ENCODE results near the gene TPR.

Gene TPR

DNA sequence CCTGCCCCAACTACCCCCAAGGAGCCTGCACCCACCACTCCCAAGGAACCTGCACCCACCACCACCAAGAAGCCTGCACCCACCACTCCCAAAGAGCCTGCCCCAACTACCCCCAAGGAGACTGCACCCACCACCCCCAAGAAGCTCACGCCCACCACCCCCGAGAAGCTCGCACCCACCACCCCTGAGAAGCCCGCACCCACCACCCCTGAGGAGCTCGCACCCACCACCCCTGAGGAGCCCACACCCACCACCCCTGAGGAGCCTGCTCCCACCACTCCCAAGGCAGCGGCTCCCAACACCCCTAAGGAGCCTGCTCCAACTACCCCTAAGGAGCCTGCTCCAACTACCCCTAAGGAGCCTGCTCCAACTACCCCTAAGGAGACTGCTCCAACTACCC lies 67.6 kb downstream of the TPR start:
- Mint-ChIP-seq H3K9me3 (peaks cover 5% of the 10 kb centered on the region), H3K4me3 (no peak overlapping the region), H3K4me1 (ENCODE audit: low read depth) (peaks cover 33% of the 10 kb centered on the region), H3K36me3 (ENCODE audit: low read depth) (peaks cover 22% of the 10 kb centered on the region), H3K27ac (peak overlapping the region; percentile 19), H3K27me3 (ENCODE audit: low read depth) (no peaks in the 10 kb centered on the region)

DNA sequence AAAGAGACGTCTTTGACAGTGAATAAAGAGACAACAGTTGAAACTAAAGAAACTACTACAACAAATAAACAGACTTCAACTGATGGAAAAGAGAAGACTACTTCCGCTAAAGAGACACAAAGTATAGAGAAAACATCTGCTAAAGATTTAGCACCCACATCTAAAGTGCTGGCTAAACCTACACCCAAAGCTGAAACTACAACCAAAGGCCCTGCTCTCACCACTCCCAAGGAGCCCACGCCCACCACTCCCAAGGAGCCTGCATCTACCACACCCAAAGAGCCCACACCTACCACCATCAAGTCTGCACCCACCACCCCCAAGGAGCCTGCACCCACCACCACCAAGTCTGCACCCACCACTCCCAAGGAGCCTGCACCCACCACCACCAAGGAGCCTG lies 68.5 kb downstream of the TPR start:
- Mint-ChIP-seq H3K4me3 (peak overlapping the region; percentile 68), H3K27ac (peak overlapping the region; percentile 94), H3K9me3 (peaks cover 5% of the 10 kb centered on the region), H3K4me1 (ENCODE audit: low read depth) (peaks cover 43% of the 10 kb centered on the region), H3K27me3 (ENCODE audit: low read depth) (no peaks in the 10 kb centered on the region), H3K36me3 (ENCODE audit: low read depth) (peaks cover 22% of the 10 kb centered on the region)

DNA sequence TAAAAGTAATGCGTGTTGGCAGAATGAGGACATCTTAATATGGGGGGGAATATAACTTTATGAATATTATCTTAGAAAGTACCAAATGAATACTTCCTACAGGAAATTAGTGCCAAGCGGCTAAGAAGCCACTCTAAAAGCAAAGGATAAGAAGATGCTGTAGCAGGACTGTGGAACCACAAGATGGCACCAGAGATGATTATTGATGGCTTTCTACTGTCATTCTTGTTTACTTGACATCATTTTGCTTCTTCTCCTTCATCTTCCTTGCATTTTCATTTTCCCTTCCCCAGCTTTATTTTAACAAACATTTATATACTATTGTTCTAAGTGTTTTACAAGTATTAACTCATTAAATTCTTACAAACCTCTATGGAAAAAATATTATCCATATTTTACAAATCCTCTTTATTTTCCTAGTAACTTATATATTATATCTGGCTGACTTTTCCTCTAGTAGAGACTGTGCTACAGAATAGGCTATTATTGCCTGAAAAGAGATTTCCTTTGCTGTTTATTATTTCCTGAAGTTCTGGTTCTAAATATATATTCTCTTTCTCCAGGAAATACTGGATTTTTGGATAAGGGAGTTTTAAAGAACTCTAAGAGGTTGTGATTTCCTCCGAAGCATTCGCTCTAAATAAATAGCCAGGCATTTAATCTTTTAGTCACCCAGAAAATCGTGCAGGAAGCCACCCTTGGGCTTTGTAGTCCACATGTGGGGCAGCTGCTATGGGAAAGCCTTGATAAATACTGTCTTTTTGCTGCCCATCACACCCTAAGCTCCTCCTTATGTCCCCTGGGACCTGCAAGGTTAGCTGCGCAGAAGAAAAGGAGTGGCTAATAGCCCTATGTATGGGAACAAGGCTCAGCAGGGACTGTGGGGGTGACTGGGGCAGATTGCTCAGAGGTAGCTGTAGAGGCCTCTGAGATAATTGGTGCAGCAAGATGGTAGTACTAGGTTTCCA lies 69.8 kb downstream of the TPR start:
- H3K4me3 Mint-ChIP-seq: peak overlapping the region; percentile 53
- peaks cover 47% of the 10 kb centered on the region for H3K4me1 Mint-ChIP-seq (ENCODE audit: low read depth)
- no peaks in the 10 kb centered on the region for H3K27me3 Mint-ChIP-seq (ENCODE audit: low read depth)
- H3K9me3 Mint-ChIP-seq: peaks cover 5% of the 10 kb centered on the region
- peaks cover 20% of the 10 kb centered on the region for H3K36me3 Mint-ChIP-seq (ENCODE audit: low read depth)
- H3K27ac Mint-ChIP-seq: peak overlapping the region; percentile 94

DNA sequence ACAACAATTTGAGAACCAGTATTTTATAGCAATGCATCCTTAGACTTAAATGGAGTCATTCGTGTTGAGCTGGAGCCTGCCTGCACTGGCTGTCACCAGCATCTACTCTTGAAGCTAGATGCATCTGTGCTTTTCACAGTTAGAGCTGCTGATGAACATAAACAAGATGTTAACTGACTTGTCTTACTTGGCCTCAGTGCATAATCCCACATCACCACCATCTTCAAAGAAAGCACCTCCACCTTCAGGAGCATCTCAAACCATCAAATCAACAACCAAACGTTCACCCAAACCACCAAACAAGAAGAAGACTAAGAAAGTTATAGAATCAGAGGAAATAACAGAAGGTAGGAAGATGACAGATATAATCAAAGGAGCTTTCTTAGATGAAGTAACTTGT lies 71.1 kb downstream of the TPR start:
- peak overlapping the region; percentile 44 for H3K4me3 Mint-ChIP-seq
- peaks cover 15% of the 10 kb centered on the region for H3K36me3 Mint-ChIP-seq (ENCODE audit: low read depth)
- H3K27me3 Mint-ChIP-seq (ENCODE audit: low read depth): no peaks in the 10 kb centered on the region
- H3K9me3 Mint-ChIP-seq: peaks cover 5% of the 10 kb centered on the region
- H3K4me1 Mint-ChIP-seq (ENCODE audit: low read depth): peaks cover 53% of the 10 kb centered on the region
- peak overlapping the region; percentile 89 for H3K27ac Mint-ChIP-seq

DNA sequence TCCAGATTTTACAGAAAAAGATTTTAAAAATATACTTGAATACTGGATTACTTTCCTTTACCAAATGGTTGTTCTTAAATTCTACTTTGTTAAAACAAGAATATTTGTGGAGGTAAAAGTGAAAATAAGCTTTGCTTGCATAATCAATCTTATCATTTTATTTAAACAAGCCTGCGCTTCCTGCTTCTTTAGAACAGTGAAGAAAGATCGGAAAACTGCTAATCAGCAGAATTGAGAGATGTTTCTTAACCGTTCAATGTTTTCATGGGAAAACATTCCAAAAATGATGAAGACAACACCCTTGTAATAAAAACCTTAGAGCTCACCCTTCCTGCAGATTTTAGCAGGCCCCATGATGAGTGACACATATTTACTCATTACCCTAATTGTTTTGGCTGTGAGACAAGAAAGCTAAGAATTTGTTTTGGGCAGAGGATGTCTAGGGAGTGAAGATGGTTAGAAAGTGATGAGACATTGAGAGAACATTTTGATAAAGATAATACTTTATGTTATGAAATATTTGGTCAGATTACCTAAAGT lies 72.6 kb downstream of the TPR start:
- H3K4me1 Mint-ChIP-seq (ENCODE audit: low read depth): peaks cover 58% of the 10 kb centered on the region
- H3K9me3 Mint-ChIP-seq: peaks cover 5% of the 10 kb centered on the region
- H3K27ac Mint-ChIP-seq: peak overlapping the region; percentile 91
- peaks cover 15% of the 10 kb centered on the region for H3K36me3 Mint-ChIP-seq (ENCODE audit: low read depth)
- peak overlapping the region; percentile 58 for H3K4me3 Mint-ChIP-seq
- H3K27me3 Mint-ChIP-seq (ENCODE audit: low read depth): no peaks in the 10 kb centered on the region

DNA sequence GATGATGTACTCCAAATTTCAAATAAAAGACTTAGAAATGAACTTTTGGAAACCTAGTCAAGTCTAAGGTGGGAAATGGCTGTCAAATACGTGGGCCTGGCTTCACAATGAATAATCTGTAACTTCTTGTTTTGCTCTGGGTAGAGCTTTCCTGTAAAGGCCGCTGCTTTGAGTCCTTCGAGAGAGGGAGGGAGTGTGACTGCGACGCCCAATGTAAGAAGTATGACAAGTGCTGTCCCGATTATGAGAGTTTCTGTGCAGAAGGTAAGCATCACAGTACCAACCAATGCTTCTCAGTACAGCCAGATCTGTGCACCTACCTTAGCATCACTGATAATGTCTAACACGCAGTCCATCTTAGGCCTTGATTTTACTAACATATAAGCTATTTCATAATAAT lies 73.6 kb downstream of the TPR start:
- H3K36me3 Mint-ChIP-seq (ENCODE audit: low read depth): peaks cover 13% of the 10 kb centered on the region
- H3K27me3 Mint-ChIP-seq (ENCODE audit: low read depth): no peaks in the 10 kb centered on the region
- H3K4me3 Mint-ChIP-seq: peak overlapping the region; percentile 58
- H3K9me3 Mint-ChIP-seq: peaks cover 3% of the 10 kb centered on the region
- peaks cover 57% of the 10 kb centered on the region for H3K4me1 Mint-ChIP-seq (ENCODE audit: low read depth)
- peak overlapping the region; percentile 91 for H3K27ac Mint-ChIP-seq

DNA sequence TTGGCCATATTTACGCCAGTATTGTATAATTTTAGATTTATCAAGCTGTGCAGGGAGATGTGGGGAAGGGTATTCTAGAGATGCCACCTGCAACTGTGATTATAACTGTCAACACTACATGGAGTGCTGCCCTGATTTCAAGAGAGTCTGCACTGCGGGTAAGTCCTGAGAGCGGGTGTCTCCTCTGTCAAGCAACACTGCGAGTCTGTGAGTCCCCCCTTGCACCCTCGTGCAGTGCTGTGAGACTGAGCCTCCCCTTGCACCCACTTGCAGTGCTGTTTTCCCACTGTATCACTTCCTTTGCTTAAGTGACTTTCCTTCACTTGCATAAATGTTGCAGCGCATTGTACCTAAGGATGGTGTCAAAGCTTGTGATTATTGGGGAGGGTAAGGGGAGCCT lies 75.0 kb downstream of the TPR start:
- Mint-ChIP-seq H3K27me3 (ENCODE audit: low read depth) (no peaks in the 10 kb centered on the region), H3K4me1 (ENCODE audit: low read depth) (peaks cover 55% of the 10 kb centered on the region), H3K27ac (peak overlapping the region; percentile 78), H3K36me3 (ENCODE audit: low read depth) (peaks cover 13% of the 10 kb centered on the region), H3K9me3 (no peaks in the 10 kb centered on the region), H3K4me3 (peak overlapping the region; percentile 66)

DNA sequence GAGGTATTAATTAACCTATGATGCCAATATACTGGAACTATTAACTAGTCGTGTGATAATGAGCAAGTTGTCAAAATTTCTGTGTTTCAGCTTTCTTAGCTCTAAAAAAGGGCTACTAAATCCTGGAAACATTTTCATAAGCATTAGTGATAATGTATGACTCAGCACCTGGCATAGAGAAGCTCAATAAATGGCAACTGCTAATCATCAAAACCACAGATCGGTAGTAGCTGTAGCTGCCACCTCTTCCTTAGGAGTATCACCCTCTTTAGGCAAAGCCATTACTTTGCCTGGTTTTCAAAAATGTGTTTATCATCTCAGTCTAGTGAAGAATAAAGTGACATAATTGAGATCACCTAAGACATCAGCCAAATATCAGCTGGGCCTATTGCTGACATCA lies 75.5 kb downstream of the TPR start:
- no peaks in the 10 kb centered on the region for H3K9me3 Mint-ChIP-seq
- peaks cover 9% of the 10 kb centered on the region for H3K36me3 Mint-ChIP-seq (ENCODE audit: low read depth)
- no peak overlapping the region for H3K4me3 Mint-ChIP-seq
- peak overlapping the region; percentile 78 for H3K27ac Mint-ChIP-seq
- peaks cover 51% of the 10 kb centered on the region for H3K4me1 Mint-ChIP-seq (ENCODE audit: low read depth)
- H3K27me3 Mint-ChIP-seq (ENCODE audit: low read depth): no peaks in the 10 kb centered on the region

DNA sequence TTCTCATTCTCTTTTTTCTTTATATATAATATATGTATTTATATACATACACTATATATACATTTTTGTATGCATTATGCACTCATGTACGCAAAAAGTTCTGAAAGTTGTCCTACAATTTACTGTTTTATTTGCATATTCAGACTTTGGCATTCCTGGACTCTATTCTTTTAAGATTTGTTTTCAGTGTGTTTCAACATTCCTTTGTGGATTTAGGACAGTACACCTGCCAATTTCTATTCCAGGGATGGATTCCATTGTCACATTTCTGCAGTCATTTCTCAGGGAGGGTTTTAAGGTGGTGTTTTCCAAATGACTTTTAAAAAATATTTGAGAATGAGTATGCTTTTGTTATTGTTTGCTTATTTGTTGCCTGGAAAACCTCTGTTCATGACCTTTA lies 76.2 kb downstream of the TPR start:
- H3K36me3 Mint-ChIP-seq (ENCODE audit: low read depth): peaks cover 9% of the 10 kb centered on the region
- no peaks in the 10 kb centered on the region for H3K27me3 Mint-ChIP-seq (ENCODE audit: low read depth)
- peak overlapping the region; percentile 21 for H3K4me3 Mint-ChIP-seq
- peaks cover 53% of the 10 kb centered on the region for H3K4me1 Mint-ChIP-seq (ENCODE audit: low read depth)
- peak overlapping the region; percentile 78 for H3K27ac Mint-ChIP-seq
- H3K9me3 Mint-ChIP-seq: no peaks in the 10 kb centered on the region

DNA sequence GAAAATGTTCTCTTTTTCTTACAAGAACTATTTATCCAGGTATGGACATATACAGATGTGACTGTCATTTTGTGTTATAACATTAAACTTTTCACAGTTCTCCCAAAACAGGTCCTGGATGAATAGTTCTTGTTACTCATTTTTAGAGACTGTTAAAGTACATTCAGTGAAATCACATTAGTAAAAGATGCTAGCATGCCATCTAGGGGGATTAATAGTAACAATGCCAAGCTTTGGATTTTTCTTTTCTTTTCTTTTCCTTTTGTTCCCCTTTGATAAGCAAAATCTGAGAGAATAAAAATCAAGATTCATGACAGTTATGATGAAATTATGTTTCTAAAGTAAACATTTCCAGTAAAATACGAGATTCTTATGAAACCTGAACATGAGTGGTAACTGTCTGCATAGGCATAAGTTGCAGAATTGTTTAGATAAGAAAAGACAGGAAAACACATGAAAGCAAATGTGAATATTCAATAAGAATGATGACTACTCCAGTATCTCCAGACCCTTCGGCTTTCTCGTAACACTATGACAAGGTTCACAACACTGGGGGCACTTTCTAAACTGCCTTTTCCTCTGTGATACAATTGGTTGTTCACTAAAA lies 77.5 kb downstream of the TPR start:
- no peaks in the 10 kb centered on the region for H3K27me3 Mint-ChIP-seq (ENCODE audit: low read depth)
- H3K4me1 Mint-ChIP-seq (ENCODE audit: low read depth): peaks cover 54% of the 10 kb centered on the region

DNA sequence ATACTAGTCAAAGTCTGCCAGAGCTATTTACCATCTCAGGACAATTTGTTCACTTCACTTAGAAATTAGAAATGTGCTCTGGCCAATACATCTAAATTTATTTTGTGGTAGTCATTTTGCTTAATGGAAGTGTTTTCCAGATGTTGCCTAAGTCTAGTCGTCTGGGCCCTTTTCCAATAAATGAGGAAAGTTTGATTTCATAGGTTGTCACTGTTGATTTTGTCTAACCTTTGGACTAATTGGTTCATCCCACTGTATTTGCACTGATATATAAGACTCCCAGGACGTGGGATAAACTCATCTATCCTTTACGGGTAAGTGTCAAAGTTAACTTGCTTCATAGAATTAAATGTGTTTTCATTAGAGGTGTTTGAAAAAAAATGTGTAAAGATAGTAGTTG lies 79.1 kb downstream of the TPR start, which contains the start of gene PRG4:
PRG4 (plus strand) TSS at position 300 of the 400 bp plus-strand sequence.
- Mint-ChIP-seq H3K27me3 (ENCODE audit: low read depth) (no peaks in the 10 kb centered on the region), H3K4me3 (peak within 1 kb of the TSS; percentile 69), H3K27ac (peak within 1 kb of the TSS; percentile 66), H3K4me1 (ENCODE audit: low read depth) (peaks cover 47% of the 10 kb centered on the region), H3K36me3 (ENCODE audit: low read depth) (peaks cover 3% of the 10 kb centered on the region), H3K9me3 (no peaks in the 10 kb centered on the region)

More for the DNA sequence above, 77.5 kb downstream of the TPR start:
- Mint-ChIP-seq H3K9me3 (no peaks in the 10 kb centered on the region), H3K27ac (peak overlapping the region; percentile 61), H3K36me3 (ENCODE audit: low read depth) (peaks cover 7% of the 10 kb centered on the region), H3K4me3 (peak overlapping the region; percentile 51)

DNA sequence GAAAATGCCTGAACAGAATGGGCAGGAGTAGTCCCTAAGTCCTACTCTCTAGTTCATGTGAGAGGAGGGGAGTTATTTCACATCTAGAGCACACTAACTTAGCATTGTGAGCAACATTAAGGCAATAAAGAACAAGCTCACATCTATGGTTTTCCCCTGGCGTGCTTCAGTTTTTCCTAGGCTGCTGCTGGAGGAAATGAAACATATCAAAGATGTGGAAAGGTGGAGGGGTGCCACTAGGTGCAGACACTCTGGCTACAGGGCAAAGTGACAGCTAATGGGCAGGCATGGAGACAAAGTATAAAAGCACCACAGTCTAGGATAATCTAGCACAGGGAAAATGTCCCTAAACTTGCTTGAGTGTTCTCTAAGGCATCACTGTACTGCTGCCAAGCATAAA lies 82.2 kb downstream of the TPR start:
- H3K36me3 Mint-ChIP-seq (ENCODE audit: low read depth): peaks cover 13% of the 10 kb centered on the region
- H3K27me3 Mint-ChIP-seq (ENCODE audit: low read depth): no peaks in the 10 kb centered on the region
- peaks cover 61% of the 10 kb centered on the region for H3K4me1 Mint-ChIP-seq (ENCODE audit: low read depth)
- H3K27ac Mint-ChIP-seq: no peak overlapping the region
- H3K4me3 Mint-ChIP-seq: no peak overlapping the region
- peaks cover 5% of the 10 kb centered on the region for H3K9me3 Mint-ChIP-seq

DNA sequence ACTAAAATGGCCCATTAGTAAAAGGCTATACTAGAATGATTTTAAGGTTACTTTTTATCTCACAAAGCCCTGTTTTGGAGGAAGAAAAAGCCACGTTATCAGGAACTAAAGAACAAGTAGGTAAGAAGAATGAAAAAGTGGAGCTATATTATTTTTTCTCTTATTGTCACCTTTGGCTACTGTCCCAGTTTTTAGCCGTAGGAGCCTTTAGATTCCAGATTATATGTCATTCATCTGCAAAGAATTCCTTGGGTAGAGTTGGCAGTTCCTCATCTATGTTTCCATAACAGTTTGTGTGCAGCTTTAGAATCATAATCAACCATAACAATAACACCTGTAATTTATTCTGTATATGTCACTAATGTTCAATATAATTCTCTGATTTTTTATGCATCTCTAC lies 83.8 kb downstream of the TPR start:
- Mint-ChIP-seq H3K9me3 (peaks cover 8% of the 10 kb centered on the region), H3K4me1 (ENCODE audit: low read depth) (peaks cover 70% of the 10 kb centered on the region), H3K27me3 (ENCODE audit: low read depth) (no peaks in the 10 kb centered on the region), H3K4me3 (no peak overlapping the region), H3K27ac (no peak overlapping the region), H3K36me3 (ENCODE audit: low read depth) (peaks cover 18% of the 10 kb centered on the region)

DNA sequence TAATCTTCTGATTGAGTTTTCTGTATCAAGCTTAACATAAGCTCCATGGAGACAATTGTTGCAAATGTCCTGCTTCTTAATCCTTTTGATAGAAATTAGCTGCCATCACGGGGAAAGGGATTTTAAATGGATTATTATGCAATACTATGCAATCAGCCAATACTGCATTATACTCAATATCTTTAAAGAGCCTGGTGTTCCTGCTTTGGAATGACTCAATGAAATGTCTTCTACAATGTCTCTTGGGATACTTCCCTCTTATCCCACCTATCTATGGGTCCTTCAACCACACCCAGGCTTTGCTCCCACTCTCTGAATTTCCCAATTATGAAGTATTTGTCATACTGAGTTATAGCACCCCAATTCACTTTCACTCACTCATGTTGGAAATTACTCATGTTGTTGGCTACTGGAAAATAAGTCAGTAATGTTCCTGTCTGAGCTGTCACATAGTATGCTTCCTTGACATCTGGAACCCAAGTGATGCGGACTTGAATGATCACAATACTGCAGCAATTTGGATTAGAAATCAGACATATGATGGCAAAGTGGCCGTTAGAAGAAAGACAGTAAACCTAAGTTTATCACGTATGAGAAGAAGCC lies 85.0 kb downstream of the TPR start:
- H3K36me3 Mint-ChIP-seq (ENCODE audit: low read depth): peaks cover 18% of the 10 kb centered on the region
- H3K27ac Mint-ChIP-seq: peak overlapping the region; percentile 89
- H3K9me3 Mint-ChIP-seq: peaks cover 8% of the 10 kb centered on the region
- peak overlapping the region; percentile 62 for H3K4me3 Mint-ChIP-seq
- H3K4me1 Mint-ChIP-seq (ENCODE audit: low read depth): peaks cover 64% of the 10 kb centered on the region
- H3K27me3 Mint-ChIP-seq (ENCODE audit: low read depth): no peaks in the 10 kb centered on the region

Data from T-helper 1 cell treated with Interleukin-12 subunit alpha and Interleukin-12 subunit beta and Interleukin-4 antibody, amounts not matched to agents 30 μg/mL and 1 μg/mL, for 36 hours (primary cell).